Measurements from ENCODE around the gene MAT2B. TPM values are rescaled to one million over a fixed set of nuclear protein-coding genes. Genes with fewer than 3 reads are reported as not detected.
"Not testable (repeated sequence)": the region's sequence is repeated elsewhere in the genome, so short reads cannot be mapped to it uniquely, and the experiment has no call there.

MAT2B gene
- polyA plus RNA-seq, 1 donor = 52.3 TPM

- peak; percentile 64 for DNase-seq
Observed at GRCh38 chr5:163504079-163504931, 1.1 kb upstream of the MAT2B start.

- no peak for DNase-seq
Observed at GRCh38 chr5:163505049-163505367, 411 bp upstream of the MAT2B start.

GRCh38 chr5:163506095-163506457, 657 bp downstream of the MAT2B start:
- no peak for DNase-seq

- peak; percentile 12 for DNase-seq
Observed at GRCh38 chr5:163506726-163507125, 1.3 kb downstream of the MAT2B start.

- no peak for DNase-seq
Observed at GRCh38 chr5:163508753-163509152, 3.3 kb downstream of the MAT2B start.

- no peak for DNase-seq
Observed at GRCh38 chr5:163509291-163509951, 4.0 kb downstream of the MAT2B start.

- no peak for DNase-seq
Observed at GRCh38 chr5:163512526-163512925, 7.1 kb downstream of the MAT2B start.

GRCh38 chr5:163525096-163525495, 19.7 kb downstream of the MAT2B start:
- DNase-seq = no peak

- no peak for DNase-seq
Observed at GRCh38 chr5:163529698-163530097, 24.3 kb downstream of the MAT2B start.

GRCh38 chr5:163531272-163531671, 25.9 kb downstream of the MAT2B start:
- no peak for DNase-seq

- DNase-seq = no peak
Observed at GRCh38 chr5:163532171-163533084, 27.0 kb downstream of the MAT2B start.

- DNase-seq = no peak
Observed at GRCh38 chr5:163533223-163533622, 27.8 kb downstream of the MAT2B start.

GRCh38 chr5:163534492-163535094, 29.2 kb downstream of the MAT2B start:
- no peak for DNase-seq

- no peak for DNase-seq
Observed at GRCh38 chr5:163535290-163535689, 29.9 kb downstream of the MAT2B start.

- DNase-seq = not testable (repeated sequence)
Observed at GRCh38 chr5:163536442-163536841, 31.0 kb downstream of the MAT2B start.

- DNase-seq = no peak
Observed at GRCh38 chr5:163540696-163541095, 35.3 kb downstream of the MAT2B start.

GRCh38 chr5:163542771-163543170, 37.4 kb downstream of the MAT2B start:
- no peak for DNase-seq

- DNase-seq = no peak
Observed at GRCh38 chr5:163544041-163544440, 38.6 kb downstream of the MAT2B start.

GRCh38 chr5:163544836-163545235, 39.4 kb downstream of the MAT2B start:
- DNase-seq = no peak

GRCh38 chr5:163548649-163549048, 43.2 kb downstream of the MAT2B start:
- no peak for DNase-seq

GRCh38 chr5:163551156-163551555, 45.7 kb downstream of the MAT2B start:
- DNase-seq = no peak

GRCh38 chr5:163552536-163552935, 47.1 kb downstream of the MAT2B start:
- DNase-seq = no peak

- no peak for DNase-seq
Observed at GRCh38 chr5:163561339-163561738, 55.9 kb downstream of the MAT2B start.

Measured in hindlimb muscle (tissue), 1 donor.